H9 (cell line): ENCODE measurements around the gene ZNRF1. TPM values are rescaled to one million over a fixed set of nuclear protein-coding genes. Genes with fewer than 3 reads are reported as not detected.
A peak's percentile ranks its signal among the peaks of the same experiment; 100 is the strongest.

Experiments used
- DNase-seq: peaks from one replicate; pipeline ENCODE4 v3.0.0-alpha.2; 2017
- H2AFZ ChIP-seq: one replicate; pipeline ENCODE4 v1.6.1; 2013; ENCODE audit warnings: mild to moderate bottlenecking, low read length, control low read depth, moderate library complexity
- H2AK5ac ChIP-seq: 2 replicates; pipeline ENCODE4 v1.6.1; 2013; ENCODE audit warnings: low read length, control low read depth, mixed read lengths; ENCODE audit not compliant: insufficient read length
- H2BK120ac ChIP-seq: one replicate; pipeline ENCODE4 v1.6.1; 2013; ENCODE audit warnings: low read depth, mild to moderate bottlenecking, low read length, control low read depth, inconsistent platforms; ENCODE audit not compliant: poor library complexity, severe bottlenecking
- H2BK12ac ChIP-seq: 2 replicates; pipeline ENCODE4 v1.6.1; 2013; ENCODE audit warnings: low read length, control low read depth, mixed read lengths, low read depth; ENCODE audit not compliant: insufficient read length
- H2BK15ac ChIP-seq: 2 replicates; pipeline ENCODE4 v1.6.1; 2013; ENCODE audit warnings: low read depth, low read length, control low read depth
- H2BK20ac ChIP-seq: one replicate; pipeline ENCODE4 v1.6.1; 2013; ENCODE audit warnings: low read depth, mild to moderate bottlenecking, low read length, control low read depth, inconsistent platforms; ENCODE audit not compliant: poor library complexity, severe bottlenecking
- H2BK5ac ChIP-seq: 2 replicates; pipeline ENCODE4 v1.6.1; 2013; ENCODE audit warnings: low read length, control low read depth, mixed read lengths; ENCODE audit not compliant: insufficient read length
- H3K14ac ChIP-seq: 2 replicates; pipeline ENCODE4 v1.6.1; 2013; ENCODE audit warnings: low read length, control low read depth; ENCODE audit not compliant: insufficient read depth
- H3K18ac ChIP-seq: 2 replicates; pipeline ENCODE4 v1.6.1; 2013; ENCODE audit warnings: low read depth, mild to moderate bottlenecking, mixed read lengths, low read length, control low read depth; ENCODE audit not compliant: insufficient read length
- H3K23ac ChIP-seq: 2 replicates; pipeline ENCODE4 v1.6.1; 2013; ENCODE audit warnings: low read length, control low read depth, mixed read lengths, low read depth; ENCODE audit not compliant: insufficient read length
- H3K23me2 ChIP-seq: 2 replicates; pipeline ENCODE4 v1.6.1; 2013; ENCODE audit warnings: low read depth, mild to moderate bottlenecking, mixed read lengths, low read length, control low read depth; ENCODE audit not compliant: insufficient read length, poor library complexity, severe bottlenecking
- H3K27ac ChIP-seq: 2 replicates; pipeline ENCODE4 v1.5.1; 2013; ENCODE audit warnings: low read length, control low read depth, mixed read lengths, low read depth; ENCODE audit not compliant: insufficient read length
- H3K27me3 ChIP-seq: 2 replicates; pipeline ENCODE4 v1.6.1; 2013; ENCODE audit warnings: low read length, control low read depth, inconsistent platforms; ENCODE audit not compliant: insufficient read depth
- H3K4ac ChIP-seq: 2 replicates; pipeline ENCODE4 v1.6.1; 2013; ENCODE audit warnings: low read depth, mild to moderate bottlenecking, control low read depth, inconsistent platforms, low read length, moderate library complexity
- H3K4me1 ChIP-seq: 2 replicates; pipeline ENCODE4 v1.6.1; 2013; ENCODE audit warnings: low read length, control low read depth, inconsistent platforms; ENCODE audit not compliant: insufficient read depth
- H3K4me2 ChIP-seq: 2 replicates; pipeline ENCODE4 v1.6.1; 2013; ENCODE audit warnings: low read length, control low read depth, mixed read lengths; ENCODE audit not compliant: insufficient read length, insufficient read depth
- H3K56ac ChIP-seq: 2 replicates; pipeline ENCODE4 v1.6.1; 2013; ENCODE audit warnings: low read depth, mild to moderate bottlenecking, mixed read lengths, low read length, control low read depth; ENCODE audit not compliant: insufficient read length
- H3K79me1 ChIP-seq: 2 replicates; pipeline ENCODE4 v1.6.1; 2013; ENCODE audit warnings: low read depth, mild to moderate bottlenecking, moderate library complexity, low read length, control low read depth, inconsistent platforms; ENCODE audit not compliant: insufficient read depth, poor library complexity, severe bottlenecking
- H3K79me2 ChIP-seq: 2 replicates; pipeline ENCODE4 v1.6.1; 2013; ENCODE audit warnings: low read length, control low read depth, inconsistent platforms; ENCODE audit not compliant: insufficient read depth
- H3K9ac ChIP-seq: 2 replicates; pipeline ENCODE4 v1.6.1; 2013; ENCODE audit warnings: low read length, control low read depth, mixed read lengths; ENCODE audit not compliant: insufficient read length; ENCODE audit errors: extremely low read depth
- H3K9me3 ChIP-seq: one replicate; pipeline ENCODE4 v1.6.1; 2013; ENCODE audit warnings: low read depth, low read length, inconsistent platforms; ENCODE audit not compliant: control insufficient read depth
- H3T11ph ChIP-seq: one replicate; pipeline ENCODE4 v1.6.1; 2013; ENCODE audit warnings: mild to moderate bottlenecking, low read length, control low read depth, inconsistent platforms
- H4K20me1 ChIP-seq: one replicate; pipeline ENCODE4 v1.6.1; 2013; ENCODE audit not compliant: control insufficient read depth, insufficient read length, insufficient read depth
- H4K5ac ChIP-seq: 2 replicates; pipeline ENCODE4 v1.6.1; 2013; ENCODE audit warnings: low read depth, mild to moderate bottlenecking, mixed read lengths, low read length, control low read depth; ENCODE audit not compliant: insufficient read length
- H4K8ac ChIP-seq: replicated peaks from 2 replicates; pipeline ENCODE4 v1.6.1; 2013; ENCODE audit warnings: low read length, control low read depth, mixed read lengths, low read depth; ENCODE audit not compliant: insufficient read length
- H4K91ac ChIP-seq: 2 replicates; pipeline ENCODE4 v1.6.1; 2013; ENCODE audit warnings: low read depth, mild to moderate bottlenecking, moderate library complexity, mixed read lengths, low read length, control low read depth; ENCODE audit not compliant: insufficient read length
- H3K27ac Mint-ChIP-seq, 3 experiments: 2 replicates in 2 of 3; 3 replicates in 1 of 3; pipeline ENCODE4 v1.8.0; 2020 to 2021; ENCODE audit warnings: mixed read lengths in 3 of 3, mild to moderate bottlenecking in 1 of 3, moderate library complexity in 1 of 3
- H3K27me3 Mint-ChIP-seq: 2 replicates; pipeline ENCODE4 v1.8.0; 2021; ENCODE audit warnings: low read depth, mild to moderate bottlenecking, moderate library complexity, mixed read lengths
- H3K36me3 Mint-ChIP-seq, 3 experiments: 2 replicates in 2 of 3; 3 replicates in 1 of 3; pipeline ENCODE4 v1.8.0; 2020 to 2021; ENCODE audit warnings: low read depth in 3 of 3, mixed read lengths in 3 of 3; ENCODE audit not compliant: insufficient read depth in 1 of 3
- H3K4me1 Mint-ChIP-seq, 2 experiments: 2 replicates each; pipeline ENCODE4 v1.8.0; 2020; ENCODE audit warnings: mixed read lengths in 2 of 2
- H3K4me3 Mint-ChIP-seq, 2 experiments: 2 replicates in 1 of 2; 3 replicates in 1 of 2; pipeline ENCODE4 v1.8.0; 2020 to 2021; ENCODE audit warnings: mild to moderate bottlenecking in 2 of 2, mixed read lengths in 2 of 2, moderate library complexity in 1 of 2
- H3K9me3 Mint-ChIP-seq, 2 experiments: 2 replicates in 1 of 2; 3 replicates in 1 of 2; pipeline ENCODE4 v1.8.0; 2020; ENCODE audit warnings: mild to moderate bottlenecking in 2 of 2, mixed read lengths in 2 of 2, moderate library complexity in 1 of 2
- CTCF ChIP-seq: fragments of 200-600 bp; sonication (generic); conservative IDR thresholded peaks from 3 replicates; pipeline ENCODE4 v1.8.0; 2021; ENCODE audit warnings: antibody characterized with exemption, mild to moderate bottlenecking
- WGBS: extraction: QIAGEN DNeasy Blood & Tissue Kit; methylation state at CpG from one replicate; pipeline ENCODE4 v1.1.7; 2013; ENCODE audit warnings: missing lambda C conversion rate, low lambda C conversion rate, mixed read lengths; ENCODE audit not compliant: insufficient read length; ENCODE audit errors: extremely low coverage; 5-methylcytosine and 5-hydroxymethylcytosine counted together
- total RNA-seq: library from RNA; stranded (reverse); gene quantifications from 2 replicates; pipeline ENCODE4 v1.2.1, GENCODE V29; 2021

ZNRF1 gene
- total RNA-seq, 1 experiment from 2014 or later: 49.6 TPM

GRCh38 chr16:75073545-75074303 lies 74.9 kb downstream of the ZNRF1 start:
- WGBS: no CpG with 5 or more reads among the region's 20 CpGs

More at GRCh38 chr16:75073545-75074303, 74.9 kb downstream of the ZNRF1 start:
- TF ChIP-seq CTCF: no peak
- Histone ChIP-seq H2BK12ac (no peak overlapping the region), H3K56ac (no peak overlapping the region), H4K5ac (no peak overlapping the region), H2BK15ac (no peak overlapping the region), H2AK5ac (no peak overlapping the region), H3K23ac (no peak overlapping the region), H3K4me2 (no peak overlapping the region), H3K27me3 (no peaks in the 10 kb centered on the region), H2BK5ac (no peak overlapping the region), H2BK120ac (no peak overlapping the region), H3K79me2 (peaks cover 13% of the 10 kb centered on the region; the same call in 1 of the 2 replicates), H2BK20ac (no peak overlapping the region), H3K9ac (no peak overlapping the region), H3T11ph (no peak overlapping the region), H3K27ac (no peak overlapping the region), H4K8ac (no peak overlapping the region), H3K79me1 (no peaks in the 10 kb centered on the region), H3K4ac (no peak overlapping the region), H3K4me1 (peaks cover 3% of the 10 kb centered on the region; the same call in 1 of the 2 replicates), H3K23me2 (no peaks in the 10 kb centered on the region), H4K20me1 (no peaks in the 10 kb centered on the region), H3K14ac (peak overlapping the region; percentile 77), H2AFZ (no peak overlapping the region), H3K9me3 (no peaks in the 10 kb centered on the region), H4K91ac (no peak overlapping the region), H3K18ac (no peak overlapping the region)
- no peaks in the 10 kb centered on the region for H3K27me3 Mint-ChIP-seq
- H3K4me3 Mint-ChIP-seq: no peak overlapping the region
- H3K4me1 Mint-ChIP-seq: peaks cover 37 to 45% of the 10 kb centered on the region in 2 experiments
- H3K27ac Mint-ChIP-seq: peak overlapping the region in 1 of 3 experiments; percentile 5; a peak in 3 of 7 replicates
- peaks cover 6 to 13% (median 10%) of the 10 kb centered on the region in 3 experiments for H3K36me3 Mint-ChIP-seq
- no peak for DNase-seq
- peaks cover 2 to 3% of the 10 kb centered on the region in 2 experiments; a peak in 1 of 5 replicates for H3K9me3 Mint-ChIP-seq
